NCI-H2081 (cell line): ENCODE data around the gene FGFRL1.
"Not testable (repeated sequence)": the region's sequence is repeated elsewhere in the genome, so short reads cannot be mapped to it uniquely, and the experiment has no call there.

Source experiments
- DNase-seq, 2 experiments: peaks; one replicate each; lab custom pipeline; 2025; lab: John Stamatoyannopoulos, UW

The FGFRL1 gene

DNA sequence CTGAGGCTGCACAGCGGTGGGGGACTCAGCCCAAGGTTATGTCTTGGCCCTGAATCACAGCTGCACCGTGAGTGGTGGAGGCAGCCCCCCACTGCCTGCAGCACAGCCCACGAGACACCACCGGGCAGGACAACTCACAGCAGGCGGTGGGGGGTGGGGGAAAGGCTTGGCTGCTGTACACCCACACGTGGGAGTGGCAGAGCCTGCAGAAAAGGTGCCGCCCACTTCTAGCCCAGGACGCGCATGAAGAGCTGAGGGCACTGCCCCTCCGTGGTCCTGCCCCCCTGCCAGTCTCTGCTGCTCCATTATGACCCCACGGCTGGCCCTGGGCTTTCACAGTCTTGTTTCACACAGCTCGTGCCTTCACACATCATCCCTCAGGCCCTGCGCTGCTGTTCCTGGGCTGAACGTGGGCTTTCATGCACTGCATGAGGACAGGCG, 40.8 kb downstream of the FGFRL1 start:
- no peak for DNase-seq

- no peak for DNase-seq
Measured at GRCh38 chr4:1053080-1053661, 41.7 kb downstream of the FGFRL1 start.

DNA sequence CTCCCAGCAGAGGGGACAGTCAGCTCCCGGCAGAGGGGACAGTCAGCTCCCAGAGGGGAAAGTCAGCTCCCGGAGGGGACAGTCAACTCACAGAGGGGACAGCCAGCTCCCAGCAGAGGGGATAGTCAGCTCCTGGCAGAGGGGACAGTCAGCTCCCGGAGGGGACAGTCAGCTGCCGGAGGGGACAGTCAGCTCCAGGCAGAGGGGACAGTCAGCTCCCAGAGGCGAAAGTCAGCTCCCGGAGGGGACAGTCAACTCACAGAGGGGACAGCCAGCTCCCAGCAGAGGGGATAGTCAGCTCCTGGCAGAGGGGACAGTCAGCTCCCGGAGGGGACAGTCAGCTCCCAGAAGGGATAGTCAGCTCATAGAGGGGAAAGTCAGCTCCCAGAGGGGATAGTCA, 42.5 kb downstream of the FGFRL1 start:
- DNase-seq, result not testable (repeated sequence)

- not testable (repeated sequence) for DNase-seq
Measured at GRCh38 chr4:1054696-1055242, 43.3 kb downstream of the FGFRL1 start.

- DNase-seq, result not testable (repeated sequence)
Measured at GRCh38 chr4:1055243-1055701, 43.8 kb downstream of the FGFRL1 start.

DNA sequence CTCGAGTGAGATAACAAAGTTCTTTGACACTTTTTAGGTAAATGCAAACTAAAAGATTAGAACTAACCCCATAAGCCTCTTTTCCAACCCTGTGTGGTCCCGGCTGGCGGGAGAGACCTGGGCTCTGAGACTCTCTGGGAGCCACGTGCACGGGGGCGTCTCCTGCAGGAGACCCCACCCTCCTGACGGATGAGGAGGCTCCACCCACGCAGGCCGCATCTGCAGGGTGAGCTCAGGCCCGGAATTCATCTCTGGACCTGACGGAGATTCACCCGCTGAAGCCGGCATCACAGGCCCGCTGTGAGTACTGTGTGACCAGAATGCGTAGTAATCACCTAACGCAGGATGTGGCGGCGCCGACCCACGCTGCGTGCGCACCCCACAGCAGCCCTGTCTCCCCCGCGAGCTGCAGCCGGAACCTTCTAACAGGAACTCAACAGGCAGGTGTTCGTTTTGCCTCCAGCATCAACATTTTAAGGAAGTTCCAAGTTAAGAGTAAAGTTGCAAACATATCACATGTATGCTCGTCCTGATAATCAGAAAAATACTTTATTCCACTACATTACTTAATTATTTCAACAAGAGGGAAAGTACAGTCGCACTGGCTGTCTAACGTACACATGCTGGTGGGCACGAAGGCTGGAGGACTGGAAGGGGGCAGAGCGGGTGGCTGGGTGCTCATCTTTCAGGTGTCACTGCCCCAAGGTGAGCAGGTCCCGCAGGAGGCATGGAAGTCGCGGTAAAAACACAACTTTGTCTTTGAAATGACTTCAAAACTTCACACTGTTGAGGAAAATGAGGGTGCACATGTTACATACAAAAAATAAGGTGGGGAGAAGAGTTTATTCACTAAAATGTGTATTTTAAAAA, 44.5 kb downstream of the FGFRL1 start:
- no peak for DNase-seq

DNA sequence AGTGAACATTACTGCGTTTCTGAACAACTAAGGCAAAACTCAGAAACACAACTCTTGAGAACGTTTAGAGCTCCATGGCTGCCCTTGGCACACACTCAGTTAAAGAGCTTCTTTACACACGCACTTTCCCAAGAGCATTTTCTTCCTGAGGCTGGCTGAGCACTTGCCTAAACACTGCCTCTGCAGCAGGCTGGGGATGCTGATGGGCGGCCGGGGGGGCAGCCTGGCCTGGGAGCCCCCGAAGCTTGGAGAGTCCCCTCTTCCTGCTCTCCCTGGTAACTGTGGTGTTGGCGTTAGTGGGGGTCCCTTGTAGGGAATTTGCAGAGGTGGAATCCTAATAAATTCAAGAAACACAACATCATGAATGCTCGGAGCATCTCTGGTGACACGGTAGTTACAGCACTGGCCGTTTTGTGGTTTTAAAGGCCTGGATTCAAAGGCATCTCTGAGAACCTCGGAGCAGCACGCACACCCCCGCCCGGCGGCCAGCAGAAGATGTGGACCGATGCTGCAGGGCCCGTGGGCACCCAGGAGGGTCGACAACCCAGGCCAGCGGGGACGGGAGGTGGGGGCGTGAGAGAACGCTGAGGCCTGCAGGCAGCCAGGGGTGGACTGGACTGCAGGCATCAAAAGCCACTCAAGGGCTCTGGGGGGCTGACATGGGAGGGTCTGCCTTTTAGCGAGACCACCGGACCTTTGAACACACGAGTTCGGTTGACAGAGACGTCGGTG, 45.4 kb downstream of the FGFRL1 start:
- DNase-seq, result no peak

GRCh38 chr4:1057403-1057745, 45.9 kb downstream of the FGFRL1 start:
- DNase-seq, result no peak

GRCh38 chr4:1058198-1058996, 47.0 kb downstream of the FGFRL1 start:
- no peak for DNase-seq

DNA sequence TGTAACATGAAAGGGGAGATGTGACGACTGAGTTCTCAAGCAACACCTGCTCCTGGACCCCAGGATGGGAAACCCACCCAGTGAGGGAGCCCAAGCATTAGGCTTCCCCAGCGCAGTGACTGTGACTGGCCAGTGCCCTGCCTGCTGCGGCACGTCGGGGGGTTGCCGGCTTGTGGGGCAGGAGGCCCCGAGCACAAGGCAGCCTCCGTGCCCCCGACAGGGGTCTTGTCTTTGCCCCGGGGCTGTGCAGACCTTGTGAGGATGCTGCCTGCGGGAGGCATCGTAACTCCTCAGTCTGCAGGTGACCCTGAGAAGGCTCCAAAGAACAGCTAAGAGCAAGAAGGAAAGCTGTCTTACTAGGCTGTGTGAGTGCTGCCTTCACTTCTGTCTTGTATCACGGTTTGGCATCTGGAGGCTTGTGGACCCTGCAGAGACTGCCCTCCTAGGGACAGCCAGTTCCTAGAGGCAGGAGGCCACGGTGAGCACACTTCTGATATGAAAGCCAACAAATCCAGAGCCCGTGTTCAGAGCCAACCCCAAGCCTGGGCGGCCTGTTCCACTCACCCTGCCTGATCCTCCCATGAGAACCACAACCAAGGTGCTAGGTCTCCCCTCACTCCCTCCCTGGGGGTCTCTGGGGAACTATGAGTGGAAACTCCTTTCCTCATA, 47.7 kb downstream of the FGFRL1 start:
- DNase-seq, result no peak

- DNase-seq, result no peak
Measured at GRCh38 chr4:1060121-1060520, 48.7 kb downstream of the FGFRL1 start.

GRCh38 chr4:1060621-1061020, 49.2 kb downstream of the FGFRL1 start:
- DNase-seq, result no peak

DNA sequence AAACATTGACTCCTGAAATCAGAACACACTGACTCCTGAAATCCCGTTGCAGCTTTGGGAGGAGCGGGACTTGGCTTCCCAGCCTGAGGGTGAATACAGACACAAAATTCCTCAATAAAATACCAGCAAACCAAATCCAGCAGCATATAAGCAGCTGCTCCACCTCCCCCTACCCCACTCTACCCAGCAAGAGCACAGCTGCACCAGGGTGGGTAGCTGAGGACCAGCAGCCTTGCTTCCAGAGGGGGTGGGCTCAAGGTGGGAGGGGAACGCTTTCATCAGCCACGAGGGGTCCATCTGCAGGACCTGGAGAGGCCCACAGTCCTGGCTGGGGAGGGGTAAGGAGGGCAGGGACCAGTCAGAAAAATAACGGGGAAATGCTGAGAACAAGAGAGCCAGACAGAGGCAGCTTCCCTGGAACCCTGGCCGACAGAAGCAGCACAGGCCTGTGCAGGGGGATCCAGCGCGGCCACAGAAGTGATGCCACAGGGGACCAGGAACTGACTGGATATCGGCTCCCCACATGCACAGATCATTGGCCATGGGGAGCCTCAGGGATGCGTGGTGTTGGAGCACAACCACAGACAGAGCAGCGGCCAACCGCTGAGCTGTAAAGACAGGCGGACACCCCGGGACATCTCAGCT, 49.8 kb downstream of the FGFRL1 start:
- DNase-seq, result no peak

GRCh38 chr4:1061760-1062159, 50.3 kb downstream of the FGFRL1 start:
- DNase-seq, result no peak

- no peak for DNase-seq
Measured at GRCh38 chr4:1062419-1062818, 51.0 kb downstream of the FGFRL1 start.

DNA sequence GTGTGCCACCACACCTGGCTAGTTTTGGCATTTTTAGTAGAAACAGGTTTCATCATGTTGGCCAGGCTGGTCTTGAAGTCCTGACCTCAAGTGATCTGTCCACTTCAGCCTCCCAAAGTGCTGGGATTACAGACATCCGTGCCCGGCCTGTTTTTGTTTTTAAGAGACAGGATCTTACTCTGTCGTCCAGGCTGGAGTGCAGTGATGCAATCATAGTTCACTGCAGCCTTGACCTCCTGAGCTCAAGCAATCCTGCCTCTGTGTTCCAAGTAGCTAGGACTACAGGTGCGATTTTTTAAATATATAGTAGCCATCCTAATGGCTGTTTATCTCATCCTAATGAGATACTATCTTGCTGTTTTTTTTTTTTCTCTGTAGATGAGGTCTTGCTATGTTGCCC, 54.3 kb downstream of the FGFRL1 start:
- DNase-seq, result no peak

- no peak for DNase-seq
Measured at GRCh38 chr4:1069394-1069793, 58.0 kb downstream of the FGFRL1 start.

DNA sequence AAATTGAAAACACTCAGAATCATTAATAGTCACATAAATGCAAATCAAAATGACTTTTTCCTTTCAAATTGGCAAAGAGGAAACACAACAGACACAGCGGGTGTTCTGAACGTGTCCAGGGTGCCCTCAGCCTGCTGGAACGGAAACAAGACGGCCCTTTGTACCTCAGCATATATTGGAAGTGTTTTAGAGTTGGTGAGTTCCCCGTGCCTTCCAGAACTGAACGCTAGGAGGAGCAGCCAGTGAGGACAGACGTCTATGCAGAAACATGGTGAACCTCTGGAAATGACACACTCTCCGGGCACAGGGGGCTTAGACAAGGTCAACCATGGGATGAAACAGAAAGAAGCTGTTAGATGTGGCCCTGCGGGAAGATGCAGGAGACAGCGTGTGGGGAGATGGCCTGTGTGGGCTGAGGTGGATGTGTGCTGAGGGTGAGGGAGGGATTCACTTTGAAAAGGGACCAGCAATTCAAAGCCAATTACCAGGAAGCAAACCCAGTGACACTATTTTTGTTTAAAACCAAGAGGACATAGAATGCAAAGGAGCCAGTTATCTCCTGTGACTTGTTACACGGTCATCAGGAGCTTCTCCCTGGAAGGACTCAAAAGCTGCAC, 61.5 kb downstream of the FGFRL1 start:
- peak; percentile 25 to 65 for DNase-seq

- DNase-seq, result no peak
Measured at GRCh38 chr4:1074077-1074476, 62.7 kb downstream of the FGFRL1 start.

GRCh38 chr4:1075225-1075624, 63.8 kb downstream of the FGFRL1 start:
- DNase-seq, result no peak
